SK-N-SH (cell line): ENCODE data around the gene PLA2G5. TPM values are rescaled to one million over a fixed set of nuclear protein-coding genes. Genes with fewer than 3 reads are reported as not detected.

ENCODE experiments used
- CTCF ChIA-PET: fragments of 300-600, 350-600 bp; formaldehyde crosslinking; extraction: SDS; loops from one replicate; lab custom pipeline; 2021; lab: Yijun Ruan, JAX
- POLR2A ChIA-PET: fragments of 350-600 bp; sonication (Branson Sonifier 250); formaldehyde crosslinking; extraction: SDS; loops from one replicate; lab custom pipeline; 2020; ENCODE audit warnings: antibody characterized with exemption, inconsistent platforms; lab: Yijun Ruan, JAX
- DNase-seq: peaks from one replicate; pipeline ENCODE4 v3.0.0; 2012
- H2AFZ ChIP-seq: fragments of 200-600 bp; sonication (generic); 2 replicates; pipeline ENCODE4 v1.8.1; 2016; ENCODE audit warnings: antibody characterized with exemption, mild to moderate bottlenecking, low read depth
- H3F3A ChIP-seq: fragments of 200-600 bp; sonication (generic); replicated peaks from 2 replicates; pipeline ENCODE3; 2016; ENCODE audit warnings: antibody characterized with exemption, mild to moderate bottlenecking; ENCODE audit not compliant: insufficient read depth
- H3K27ac ChIP-seq, 2 experiments: fragments of 200-500 bp in 1 of 2; fragments of 200-600 bp in 1 of 2; sonication (Bioruptor generic) in 1 of 2; sonication (generic), shearing (Covaris generic) in 1 of 2; 2 replicates each; pipeline versions ENCODE4 v1.5.1 to v1.6.1; 2014 to 2016; ENCODE audit warnings: low read depth in 2 of 2, inconsistent platforms in 1 of 2, low read length in 1 of 2, mild to moderate bottlenecking in 1 of 2, mixed read lengths in 1 of 2
- H3K27me3 ChIP-seq: fragments of 200-600 bp; sonication (generic), shearing (Covaris generic); 2 replicates; pipeline ENCODE4 v1.6.1; 2016; ENCODE audit warnings: mixed run types; ENCODE audit not compliant: insufficient read depth
- H3K36me3 ChIP-seq, 2 experiments: fragments of 200-500 bp in 1 of 2; fragments of 200-600 bp in 1 of 2; sonication (Bioruptor generic) in 1 of 2; sonication (generic) in 1 of 2; replicated peaks in 1 of 2; 2 replicates each; pipeline versions ENCODE3 to v1.5.1; 2014 to 2016; ENCODE audit warnings: low read length in 1 of 2, mild to moderate bottlenecking in 1 of 2; ENCODE audit not compliant: insufficient read depth in 2 of 2, control insufficient read depth in 1 of 2
- H3K4me1 ChIP-seq, 2 experiments: fragments of 200-500 bp in 1 of 2; fragments of 200-600 bp in 1 of 2; sonication (Bioruptor generic) in 1 of 2; sonication (generic), shearing (Covaris generic) in 1 of 2; 2 replicates each; pipeline versions ENCODE4 v1.5.1 to v1.6.1; 2014 to 2016; ENCODE audit warnings: low read depth in 1 of 2, low read length in 1 of 2, mixed run types in 1 of 2; ENCODE audit not compliant: insufficient read depth in 2 of 2, control insufficient read depth in 1 of 2
- H3K4me2 ChIP-seq: fragments of 200-600 bp; sonication (generic), shearing (Covaris generic); 2 replicates; pipeline ENCODE4 v1.6.1; 2017; ENCODE audit warnings: mixed run types
- H3K4me3 ChIP-seq, 2 experiments: fragments of 200-500 bp in 1 of 2; fragments of 200-600 bp in 1 of 2; sonication (Bioruptor generic) in 1 of 2; sonication (generic), shearing (Covaris generic) in 1 of 2; 2 replicates each; pipeline versions ENCODE4 v1.5.1 to v1.8.1; 2014 to 2016; ENCODE audit warnings: low read depth in 2 of 2, inconsistent platforms in 1 of 2, low read length in 1 of 2, mild to moderate bottlenecking in 1 of 2, mixed read lengths in 1 of 2, moderate library complexity in 1 of 2
- H3K79me2 ChIP-seq: fragments of 200-600 bp; sonication (generic); 2 replicates; pipeline ENCODE4 v1.8.1; 2017; ENCODE audit warnings: mild to moderate bottlenecking; ENCODE audit not compliant: insufficient read depth
- H3K9ac ChIP-seq: fragments of 200-600 bp; sonication (generic); 2 replicates; pipeline ENCODE4 v1.6.1; 2017; ENCODE audit warnings: mixed run types
- H3K9me2 ChIP-seq: fragments of 200-600 bp; sonication (generic); 2 replicates; pipeline ENCODE4 v1.6.1; 2017; ENCODE audit warnings: mixed run types
- H3K9me3 ChIP-seq: fragments of 200-600 bp; sonication (generic); 2 replicates; pipeline ENCODE4 v1.6.1; 2017; ENCODE audit warnings: mixed run types, mild to moderate bottlenecking, moderate library complexity
- H4K20me1 ChIP-seq: fragments of 200-600 bp; sonication (generic); 2 replicates; pipeline ENCODE4 v1.6.1; 2017; ENCODE audit warnings: mild to moderate bottlenecking, mixed run types; ENCODE audit not compliant: insufficient read depth
- CHD2 ChIP-seq: fragments of 150-350 bp; IDR thresholded peaks from 2 replicates; pipeline ENCODE4 v1.6.1; 2018; ENCODE audit warnings: low read length; ENCODE audit not compliant: partially characterized antibody
- ELF1 ChIP-seq: IDR thresholded peaks from 2 replicates; pipeline ENCODE4 v1.4.0; 2012
- EZH2phosphoT487 ChIP-seq: fragments of 200-600 bp; sonication (generic); IDR thresholded peaks from 2 replicates; pipeline ENCODE4 v1.6.1; 2017; ENCODE audit warnings: low read depth, mixed run types, mild to moderate bottlenecking, antibody characterized with exemption, moderate library complexity, borderline replicate concordance
- GABPA ChIP-seq: IDR thresholded peaks from 2 replicates; pipeline ENCODE4 v1.4.0; 2012; ENCODE audit warnings: low read depth, mild to moderate bottlenecking
- GATA2 ChIP-seq: sonication (generic); formaldehyde crosslinking; IDR thresholded peaks from 2 replicates; pipeline ENCODE4 v1.5.0; 2020; ENCODE audit warnings: mild to moderate bottlenecking, missing genetic modification reagents
- NFIC ChIP-seq: IDR thresholded peaks from 2 replicates; pipeline ENCODE4 v1.4.0; 2012; ENCODE audit warnings: borderline replicate concordance
- POLR2AphosphoS5 ChIP-seq: IDR thresholded peaks from 2 replicates; pipeline ENCODE4 v1.6.1; 2012; ENCODE audit warnings: low read depth, low read length
- RCOR1 ChIP-seq: fragments of 150-350 bp; IDR thresholded peaks from 2 replicates; pipeline ENCODE4 v1.6.1; 2017; ENCODE audit warnings: antibody characterized with exemption, low read length
- RXRA ChIP-seq: IDR thresholded peaks from 2 replicates; pipeline ENCODE4 v1.4.0; 2012; ENCODE audit warnings: low read depth, mild to moderate bottlenecking, borderline replicate concordance
- TAF1 ChIP-seq: IDR thresholded peaks from 2 replicates; pipeline ENCODE4 v1.6.1; 2012; ENCODE audit warnings: low read depth, mild to moderate bottlenecking, low read length, moderate library complexity, borderline replicate concordance
- TEAD4 ChIP-seq: IDR thresholded peaks from 2 replicates; pipeline ENCODE4 v1.4.0; 2012; ENCODE audit warnings: mild to moderate bottlenecking, borderline replicate concordance; ENCODE audit not compliant: insufficient read depth
- YY1 ChIP-seq: IDR thresholded peaks from 2 replicates; pipeline ENCODE4 v1.4.0; 2012; ENCODE audit warnings: low read depth, mild to moderate bottlenecking
- WGBS: methylation state at CpG from one replicate; pipeline ENCODE4 v1.1.6; 2017; ENCODE audit warnings: low lambda C conversion rate; 5-methylcytosine and 5-hydroxymethylcytosine counted together
- polyA plus RNA-seq, 3 experiments: library from polyadenylated mRNA; depleted of rRNA; stranded (reverse); fragments of >200 nt; gene quantifications; 2 replicates each; pipeline ENCODE4 v1.2.3, GENCODE V29; 2012
- TF ChIP-seq, protein P1 (sequence below): fragments of 150-350 bp; IDR thresholded peaks from 2 replicates; pipeline ENCODE4 v1.6.1; 2017; ENCODE audit warnings: antibody characterized with exemption, low read length, low read depth, borderline replicate concordance
- TF ChIP-seq, protein P2 (sequence below): IDR thresholded peaks from 2 replicates; pipeline ENCODE4; 2012
- TF ChIP-seq, protein P3 (sequence below): IDR thresholded peaks from 2 replicates; pipeline ENCODE4 v1.6.1; 2012; ENCODE audit warnings: mild to moderate bottlenecking, low read depth, low read length, moderate library complexity
- TF ChIP-seq, protein P4 (sequence below): fragments of 200-600 bp; sonication (generic); IDR thresholded peaks from 2 replicates; pipeline ENCODE4 v1.6.1; 2017; ENCODE audit warnings: antibody characterized with exemption, mild to moderate bottlenecking, moderate library complexity

The PLA2G5 gene
- polyA plus RNA-seq, 1 of the 3 experiments (the other 2 are of a cell fraction): not detected

DNA sequence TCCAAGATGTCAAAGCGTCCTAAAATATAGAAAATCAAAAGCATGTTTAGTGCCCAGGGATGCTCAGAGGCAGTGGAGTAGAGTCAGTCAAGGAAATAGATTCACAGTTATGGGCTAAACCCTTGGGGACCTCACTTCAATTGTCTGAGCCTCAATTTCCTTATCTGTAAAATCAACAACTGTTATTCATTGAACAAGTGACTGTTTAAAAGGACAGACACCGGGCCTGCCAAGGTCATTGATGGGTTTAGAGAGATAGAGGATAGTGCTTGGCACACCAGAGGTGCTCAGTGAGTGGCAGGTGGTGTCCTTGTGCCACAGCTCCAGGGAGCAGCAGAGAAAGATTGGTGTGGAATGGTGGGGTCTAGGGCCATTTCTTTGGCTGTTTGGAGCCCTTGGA, 12.8 kb downstream of the PLA2G5 start:
- H3K9me2 ChIP-seq: no peaks in the 10 kb centered on the region
- TF ChIP-seq TAF1: no peak
- peak; percentile 65 for TF ChIP-seq GATA2
- TF ChIP-seq TEAD4: no peak
- TF ChIP-seq, protein P1, sequence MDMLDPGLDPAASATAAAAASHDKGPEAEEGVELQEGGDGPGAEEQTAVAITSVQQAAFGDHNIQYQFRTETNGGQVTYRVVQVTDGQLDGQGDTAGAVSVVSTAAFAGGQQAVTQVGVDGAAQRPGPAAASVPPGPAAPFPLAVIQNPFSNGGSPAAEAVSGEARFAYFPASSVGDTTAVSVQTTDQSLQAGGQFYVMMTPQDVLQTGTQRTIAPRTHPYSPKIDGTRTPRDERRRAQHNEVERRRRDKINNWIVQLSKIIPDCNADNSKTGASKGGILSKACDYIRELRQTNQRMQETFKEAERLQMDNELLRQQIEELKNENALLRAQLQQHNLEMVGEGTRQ: no peak
- no peak for TF ChIP-seq CHD2
- no peak for TF ChIP-seq YY1
- TF ChIP-seq, protein P2, sequence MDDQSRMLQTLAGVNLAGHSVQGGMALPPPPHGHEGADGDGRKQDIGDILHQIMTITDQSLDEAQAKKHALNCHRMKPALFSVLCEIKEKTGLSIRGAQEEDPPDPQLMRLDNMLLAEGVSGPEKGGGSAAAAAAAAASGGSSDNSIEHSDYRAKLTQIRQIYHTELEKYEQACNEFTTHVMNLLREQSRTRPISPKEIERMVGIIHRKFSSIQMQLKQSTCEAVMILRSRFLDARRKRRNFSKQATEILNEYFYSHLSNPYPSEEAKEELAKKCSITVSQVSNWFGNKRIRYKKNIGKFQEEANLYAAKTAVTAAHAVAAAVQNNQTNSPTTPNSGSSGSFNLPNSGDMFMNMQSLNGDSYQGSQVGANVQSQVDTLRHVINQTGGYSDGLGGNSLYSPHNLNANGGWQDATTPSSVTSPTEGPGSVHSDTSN: no peak
- TF ChIP-seq EZH2phosphoT487: no peak
- peaks cover 15% of the 10 kb centered on the region; the same call in 1 of the 2 replicates for H3K27me3 ChIP-seq
- H3K9ac ChIP-seq: no peak overlapping the region
- no peaks in the 10 kb centered on the region for H3K79me2 ChIP-seq
- ChIA-PET POLR2A (no interaction called here), CTCF (interaction anchor here (1.0 to 3.0 kb wide), 3 partner anchors 70 to 165 kb away, joined by 3 to 9 read pairs (median 3); no protein-coding TSS in a partner anchor)
- no peaks in the 10 kb centered on the region for H4K20me1 ChIP-seq
- H3K4me3 ChIP-seq: no peak overlapping the region
- DNase-seq: no peak
- no peak overlapping the region for H2AFZ ChIP-seq
- no peaks in the 10 kb centered on the region for H3K36me3 ChIP-seq
- no peaks in the 10 kb centered on the region for H3F3A ChIP-seq
- H3K9me3 ChIP-seq: no peaks in the 10 kb centered on the region
- H3K27ac ChIP-seq: no peak overlapping the region
- 24% methylated on average over 2 of the region's 2 CpGs for WGBS
- peaks cover 0 to 10% of the 10 kb centered on the region in 2 experiments; a peak in 1 of 4 replicates for H3K4me1 ChIP-seq
- no peak overlapping the region for H3K4me2 ChIP-seq

DNA sequence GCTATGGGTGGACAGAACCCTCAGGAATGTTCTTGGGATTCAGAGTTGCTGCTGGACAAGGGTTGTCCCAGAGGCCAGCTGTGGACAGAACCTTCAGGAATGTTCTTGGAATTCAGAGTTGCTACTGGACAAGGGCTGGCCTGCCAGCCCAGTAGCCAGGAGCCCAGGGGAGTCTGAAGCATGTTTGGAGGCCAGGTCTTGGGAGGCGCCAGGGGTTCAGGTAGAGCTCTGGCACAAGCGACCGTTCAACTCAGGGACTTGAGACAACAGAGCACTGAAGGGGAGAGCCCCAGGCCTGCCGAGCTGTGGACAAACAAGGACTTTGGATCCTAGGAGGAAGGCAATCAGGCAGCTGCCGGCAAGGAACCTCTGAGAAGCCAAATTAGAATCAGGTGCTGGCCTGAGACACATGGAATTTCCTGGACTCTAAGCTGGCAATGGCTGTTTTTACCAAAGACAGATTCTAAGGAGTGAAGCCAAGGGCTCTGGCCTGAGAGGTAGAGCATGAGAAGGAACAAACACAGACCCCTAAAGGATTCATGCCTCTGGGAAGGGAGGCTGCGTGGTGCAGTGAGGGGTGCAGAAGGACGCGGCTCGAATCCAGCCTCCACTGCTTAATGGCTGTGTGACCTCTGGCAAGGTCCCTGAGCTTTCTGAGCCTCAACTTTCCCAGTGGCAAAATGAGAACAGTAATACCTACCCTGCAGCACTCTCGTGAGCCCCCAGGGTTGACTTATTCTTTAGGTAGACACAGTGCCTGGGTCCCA, 13.4 kb downstream of the PLA2G5 start:
- H4K20me1 ChIP-seq: no peaks in the 10 kb centered on the region
- H3K9ac ChIP-seq: no peak overlapping the region
- no peak overlapping the region for H3K4me3 ChIP-seq
- H3F3A ChIP-seq: no peaks in the 10 kb centered on the region
- ChIA-PET POLR2A (no interaction called here), CTCF (interaction anchor here (1.0 to 3.0 kb wide), 5 partner anchors 9 to 165 kb away, joined by 3 to 9 read pairs (median 3); no protein-coding TSS in a partner anchor)
- no peaks in the 10 kb centered on the region for H3K79me2 ChIP-seq
- no peak overlapping the region for H3K4me2 ChIP-seq
- H3K9me2 ChIP-seq: no peaks in the 10 kb centered on the region
- DNase-seq: no peak
- no peak overlapping the region for H3K27ac ChIP-seq
- H3K9me3 ChIP-seq: no peaks in the 10 kb centered on the region
- 48% methylated on average over 10 of the region's 10 CpGs for WGBS
- H3K4me1 ChIP-seq: peaks cover 0 to 10% of the 10 kb centered on the region in 2 experiments; a peak in 1 of 4 replicates
- H2AFZ ChIP-seq: no peak overlapping the region
- H3K36me3 ChIP-seq: no peaks in the 10 kb centered on the region
- H3K27me3 ChIP-seq: peaks cover 14% of the 10 kb centered on the region; the same call in 1 of the 2 replicates
- TF ChIP-seq EZH2phosphoT487 (no peak), ELF1 (no peak), NFIC (no peak), RXRA (no peak), GABPA (no peak), CHD2 (no peak), POLR2AphosphoS5 (no peak), YY1 (no peak), RCOR1 (no peak)
- TF ChIP-seq, protein P2: no peak
- TF ChIP-seq, protein P3, sequence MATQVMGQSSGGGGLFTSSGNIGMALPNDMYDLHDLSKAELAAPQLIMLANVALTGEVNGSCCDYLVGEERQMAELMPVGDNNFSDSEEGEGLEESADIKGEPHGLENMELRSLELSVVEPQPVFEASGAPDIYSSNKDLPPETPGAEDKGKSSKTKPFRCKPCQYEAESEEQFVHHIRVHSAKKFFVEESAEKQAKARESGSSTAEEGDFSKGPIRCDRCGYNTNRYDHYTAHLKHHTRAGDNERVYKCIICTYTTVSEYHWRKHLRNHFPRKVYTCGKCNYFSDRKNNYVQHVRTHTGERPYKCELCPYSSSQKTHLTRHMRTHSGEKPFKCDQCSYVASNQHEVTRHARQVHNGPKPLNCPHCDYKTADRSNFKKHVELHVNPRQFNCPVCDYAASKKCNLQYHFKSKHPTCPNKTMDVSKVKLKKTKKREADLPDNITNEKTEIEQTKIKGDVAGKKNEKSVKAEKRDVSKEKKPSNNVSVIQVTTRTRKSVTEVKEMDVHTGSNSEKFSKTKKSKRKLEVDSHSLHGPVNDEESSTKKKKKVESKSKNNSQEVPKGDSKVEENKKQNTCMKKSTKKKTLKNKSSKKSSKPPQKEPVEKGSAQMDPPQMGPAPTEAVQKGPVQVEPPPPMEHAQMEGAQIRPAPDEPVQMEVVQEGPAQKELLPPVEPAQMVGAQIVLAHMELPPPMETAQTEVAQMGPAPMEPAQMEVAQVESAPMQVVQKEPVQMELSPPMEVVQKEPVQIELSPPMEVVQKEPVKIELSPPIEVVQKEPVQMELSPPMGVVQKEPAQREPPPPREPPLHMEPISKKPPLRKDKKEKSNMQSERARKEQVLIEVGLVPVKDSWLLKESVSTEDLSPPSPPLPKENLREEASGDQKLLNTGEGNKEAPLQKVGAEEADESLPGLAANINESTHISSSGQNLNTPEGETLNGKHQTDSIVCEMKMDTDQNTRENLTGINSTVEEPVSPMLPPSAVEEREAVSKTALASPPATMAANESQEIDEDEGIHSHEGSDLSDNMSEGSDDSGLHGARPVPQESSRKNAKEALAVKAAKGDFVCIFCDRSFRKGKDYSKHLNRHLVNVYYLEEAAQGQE: no peak
- TF ChIP-seq, protein P4, sequence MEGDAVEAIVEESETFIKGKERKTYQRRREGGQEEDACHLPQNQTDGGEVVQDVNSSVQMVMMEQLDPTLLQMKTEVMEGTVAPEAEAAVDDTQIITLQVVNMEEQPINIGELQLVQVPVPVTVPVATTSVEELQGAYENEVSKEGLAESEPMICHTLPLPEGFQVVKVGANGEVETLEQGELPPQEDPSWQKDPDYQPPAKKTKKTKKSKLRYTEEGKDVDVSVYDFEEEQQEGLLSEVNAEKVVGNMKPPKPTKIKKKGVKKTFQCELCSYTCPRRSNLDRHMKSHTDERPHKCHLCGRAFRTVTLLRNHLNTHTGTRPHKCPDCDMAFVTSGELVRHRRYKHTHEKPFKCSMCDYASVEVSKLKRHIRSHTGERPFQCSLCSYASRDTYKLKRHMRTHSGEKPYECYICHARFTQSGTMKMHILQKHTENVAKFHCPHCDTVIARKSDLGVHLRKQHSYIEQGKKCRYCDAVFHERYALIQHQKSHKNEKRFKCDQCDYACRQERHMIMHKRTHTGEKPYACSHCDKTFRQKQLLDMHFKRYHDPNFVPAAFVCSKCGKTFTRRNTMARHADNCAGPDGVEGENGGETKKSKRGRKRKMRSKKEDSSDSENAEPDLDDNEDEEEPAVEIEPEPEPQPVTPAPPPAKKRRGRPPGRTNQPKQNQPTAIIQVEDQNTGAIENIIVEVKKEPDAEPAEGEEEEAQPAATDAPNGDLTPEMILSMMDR: no peak
